ENCODE measurements around the gene KIR2DL1.
"Not testable (repeated sequence)": the region's sequence is repeated elsewhere in the genome, so short reads cannot be mapped to it uniquely, and the experiment has no call there.

DNA sequence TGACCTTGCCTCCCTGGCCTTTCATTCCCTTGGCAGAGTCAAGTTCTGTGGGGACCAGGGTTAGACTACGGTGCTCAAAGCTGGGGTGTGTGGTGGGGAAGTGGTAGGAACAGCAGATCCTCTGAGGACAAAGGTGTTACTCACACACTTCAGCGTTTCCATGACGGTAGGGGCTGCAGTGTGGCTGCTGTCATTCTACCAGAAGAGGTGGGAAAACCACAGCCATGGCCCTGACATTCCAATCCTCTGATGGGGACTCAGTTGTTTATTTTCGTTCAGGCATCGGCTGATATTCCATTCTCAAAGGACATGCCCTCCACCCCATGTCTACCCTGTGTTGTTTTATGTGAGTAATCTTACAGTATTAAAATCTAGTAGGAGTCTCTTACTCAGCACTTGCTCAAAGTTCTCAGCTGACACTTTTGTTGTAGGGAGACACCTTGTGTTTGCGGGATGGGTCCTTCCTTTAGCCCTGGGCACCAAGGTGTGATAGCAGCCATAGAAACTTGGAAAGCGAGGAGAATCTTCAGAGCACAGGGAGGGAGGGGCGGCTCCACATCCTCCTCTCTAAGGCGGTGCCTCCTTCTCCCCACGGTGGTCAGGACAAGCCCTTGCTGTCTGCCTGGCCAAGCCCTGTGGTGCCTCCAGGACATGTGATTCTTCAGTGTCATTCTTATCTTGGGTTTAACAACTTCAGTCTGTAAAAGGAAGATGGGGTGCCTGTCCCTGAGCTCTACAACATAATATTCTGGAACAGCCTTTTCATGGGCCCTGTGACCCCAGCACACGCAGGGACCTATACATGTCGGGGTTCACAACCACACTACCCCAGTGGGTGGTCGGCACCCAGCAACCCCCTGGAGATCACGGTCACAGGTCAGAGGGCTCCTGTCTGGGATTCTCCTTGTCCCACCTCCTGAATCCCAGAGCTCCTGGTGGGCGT lies 1.7 kb downstream of the KIR2DL1 start:
- TF ChIP-seq, protein P1, sequence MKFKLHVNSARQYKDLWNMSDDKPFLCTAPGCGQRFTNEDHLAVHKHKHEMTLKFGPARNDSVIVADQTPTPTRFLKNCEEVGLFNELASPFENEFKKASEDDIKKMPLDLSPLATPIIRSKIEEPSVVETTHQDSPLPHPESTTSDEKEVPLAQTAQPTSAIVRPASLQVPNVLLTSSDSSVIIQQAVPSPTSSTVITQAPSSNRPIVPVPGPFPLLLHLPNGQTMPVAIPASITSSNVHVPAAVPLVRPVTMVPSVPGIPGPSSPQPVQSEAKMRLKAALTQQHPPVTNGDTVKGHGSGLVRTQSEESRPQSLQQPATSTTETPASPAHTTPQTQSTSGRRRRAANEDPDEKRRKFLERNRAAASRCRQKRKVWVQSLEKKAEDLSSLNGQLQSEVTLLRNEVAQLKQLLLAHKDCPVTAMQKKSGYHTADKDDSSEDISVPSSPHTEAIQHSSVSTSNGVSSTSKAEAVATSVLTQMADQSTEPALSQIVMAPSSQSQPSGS (CRISPR knock-in tag; IDR thresholded peaks at IDR 0.05), result not testable (repeated sequence)
- TF ChIP-seq, protein P2, sequence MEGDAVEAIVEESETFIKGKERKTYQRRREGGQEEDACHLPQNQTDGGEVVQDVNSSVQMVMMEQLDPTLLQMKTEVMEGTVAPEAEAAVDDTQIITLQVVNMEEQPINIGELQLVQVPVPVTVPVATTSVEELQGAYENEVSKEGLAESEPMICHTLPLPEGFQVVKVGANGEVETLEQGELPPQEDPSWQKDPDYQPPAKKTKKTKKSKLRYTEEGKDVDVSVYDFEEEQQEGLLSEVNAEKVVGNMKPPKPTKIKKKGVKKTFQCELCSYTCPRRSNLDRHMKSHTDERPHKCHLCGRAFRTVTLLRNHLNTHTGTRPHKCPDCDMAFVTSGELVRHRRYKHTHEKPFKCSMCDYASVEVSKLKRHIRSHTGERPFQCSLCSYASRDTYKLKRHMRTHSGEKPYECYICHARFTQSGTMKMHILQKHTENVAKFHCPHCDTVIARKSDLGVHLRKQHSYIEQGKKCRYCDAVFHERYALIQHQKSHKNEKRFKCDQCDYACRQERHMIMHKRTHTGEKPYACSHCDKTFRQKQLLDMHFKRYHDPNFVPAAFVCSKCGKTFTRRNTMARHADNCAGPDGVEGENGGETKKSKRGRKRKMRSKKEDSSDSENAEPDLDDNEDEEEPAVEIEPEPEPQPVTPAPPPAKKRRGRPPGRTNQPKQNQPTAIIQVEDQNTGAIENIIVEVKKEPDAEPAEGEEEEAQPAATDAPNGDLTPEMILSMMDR (IDR thresholded peaks at IDR 0.05 in 2 of 3, conservative IDR thresholded peaks at IDR 0.05 in 1 of 3; ENCODE audit: insufficient read depth in 2 of 3, low read depth in 1 of 3, low read length in 3 of 3), result not testable (repeated sequence)
- TF ChIP-seq ZBTB1 (CRISPR knock-in tag; IDR thresholded peaks at IDR 0.05; ENCODE audit: borderline replicate concordance, low read depth); TRIM28 (IDR thresholded peaks at IDR 0.05); LCOR (CRISPR knock-in tag; IDR thresholded peaks at IDR 0.05); ARID2 (IDR thresholded peaks at IDR 0.05); ZZZ3 (IDR thresholded peaks at IDR 0.05); EHMT2 (IDR thresholded peaks at IDR 0.05); ZNF316 (IDR thresholded peaks at IDR 0.05); TBP (optimal IDR thresholded peaks at IDR 0.05; ENCODE audit: low read depth, low read length); ZNF263 (CRISPR knock-in tag; IDR thresholded peaks at IDR 0.05; ENCODE audit: borderline replicate concordance); CHD2 (IDR thresholded peaks at IDR 0.05; ENCODE audit: low read depth, low read length): not testable (repeated sequence)
- TF ChIP-seq, protein P3, sequence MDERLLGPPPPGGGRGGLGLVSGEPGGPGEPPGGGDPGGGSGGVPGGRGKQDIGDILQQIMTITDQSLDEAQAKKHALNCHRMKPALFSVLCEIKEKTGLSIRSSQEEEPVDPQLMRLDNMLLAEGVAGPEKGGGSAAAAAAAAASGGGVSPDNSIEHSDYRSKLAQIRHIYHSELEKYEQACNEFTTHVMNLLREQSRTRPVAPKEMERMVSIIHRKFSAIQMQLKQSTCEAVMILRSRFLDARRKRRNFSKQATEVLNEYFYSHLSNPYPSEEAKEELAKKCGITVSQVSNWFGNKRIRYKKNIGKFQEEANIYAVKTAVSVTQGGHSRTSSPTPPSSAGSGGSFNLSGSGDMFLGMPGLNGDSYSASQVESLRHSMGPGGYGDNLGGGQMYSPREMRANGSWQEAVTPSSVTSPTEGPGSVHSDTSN (CRISPR knock-in tag; IDR thresholded peaks at IDR 0.05; ENCODE audit: low read depth), result not testable (repeated sequence)
- TF ChIP-seq, protein P3 (tag; conservative IDR thresholded peaks at IDR 0.05; ENCODE audit: low read depth), result not testable (repeated sequence)

All from K562 (cell line).